BLaER1 treated with 17β-estradiol and CSF1 and Interleukin-3, amounts not matched to agents 10 nM and 100 nM (cell line): ENCODE results near the gene SUB1.
"Not testable (repeated sequence)": the region's sequence is repeated elsewhere in the genome, so short reads cannot be mapped to it uniquely, and the experiment has no call there.

Source experiments
- H3K27ac ChIP-seq, 11 experiments: shearing (Covaris generic); formaldehyde crosslinking; 2 replicates each; pipeline ENCODE4 v1.8.1; 2022
- H3K27me3 ChIP-seq, 11 experiments: shearing (Covaris generic); formaldehyde crosslinking; 2 replicates each; pipeline ENCODE4 v1.8.1; 2022
- H3K36me3 ChIP-seq, 11 experiments: shearing (Covaris generic); formaldehyde crosslinking; 2 replicates each; pipeline ENCODE4 v1.8.1; 2022
- H3K4me1 ChIP-seq, 10 experiments: shearing (Covaris generic); formaldehyde crosslinking; 2 replicates each; pipeline ENCODE4 v1.8.1; 2022
- H3K4me2 ChIP-seq, 11 experiments: shearing (Covaris generic); formaldehyde crosslinking; 2 replicates each; pipeline ENCODE4 v1.8.1; 2022
- H3K4me3 ChIP-seq, 10 experiments: shearing (Covaris generic); formaldehyde crosslinking; 2 replicates each; pipeline ENCODE4 v1.8.1; 2022
- H3K9ac ChIP-seq, 11 experiments: shearing (Covaris generic); formaldehyde crosslinking; 2 replicates each; pipeline ENCODE4 v1.8.1; 2022
- H3K9me3 ChIP-seq, 11 experiments: shearing (Covaris generic); formaldehyde crosslinking; replicated peaks in 1 of 11; 2 replicates each; pipeline ENCODE4 v1.8.1; 2022
- H4K20me1 ChIP-seq, 11 experiments: shearing (Covaris generic); formaldehyde crosslinking; 2 replicates each; pipeline ENCODE4 v1.8.1; 2022
- Cebpa-rat ChIP-seq, 11 experiments: shearing (Covaris generic); IDR thresholded peaks; 2 replicates each; pipeline ENCODE4 v1.8.1; 2022

SUB1 gene

GRCh38 chr5:32543291-32543690 lies 42.1 kb upstream of the SUB1 start:
- TF ChIP-seq Cebpa-rat (IDR thresholded peaks at IDR 0.05) = no peak
- Histone ChIP-seq H3K4me2 (0 out of 22 replicates have a peak overlapping the region, but pooled peaks of 2 of the 11 experiments have one; percentile 52 to 67), H4K20me1 (no peaks in the 10 kb centered on the region), H3K4me3 (no peak overlapping the region), H3K4me1 (peaks cover 0 to 40% (median 8%) of the 10 kb centered on the region in 10 experiments; a peak in 13 of 20 replicates), H3K9me3 (peaks cover 0 to 24% (median 7%) of the 10 kb centered on the region in 11 experiments; a peak in 7 of 22 replicates), H3K36me3 (no peaks in the 10 kb centered on the region), H3K27me3 (no peaks in the 10 kb centered on the region), H3K9ac (no peak overlapping the region), H3K27ac (no peak overlapping the region)

GRCh38 chr5:32545102-32545800 lies 40.1 kb upstream of the SUB1 start:
- H3K36me3 ChIP-seq = no peaks in the 10 kb centered on the region
- peaks cover 0 to 20% (median 7%) of the 10 kb centered on the region in 11 experiments; a peak in 7 of 22 replicates for H3K9me3 ChIP-seq
- H4K20me1 ChIP-seq = no peaks in the 10 kb centered on the region
- peaks cover 0 to 34% (median 3%) of the 10 kb centered on the region in 10 experiments; a peak in 10 of 20 replicates for H3K4me1 ChIP-seq
- TF ChIP-seq Cebpa-rat (IDR thresholded peaks at IDR 0.05) = no peak
- H3K27ac ChIP-seq = no peak overlapping the region
- no peaks in the 10 kb centered on the region for H3K27me3 ChIP-seq
- H3K4me2 ChIP-seq = no peak overlapping the region
- H3K9ac ChIP-seq = no peak overlapping the region
- no peak overlapping the region for H3K4me3 ChIP-seq

- H3K36me3 ChIP-seq = peaks cover 0 to 4% (median 0%) of the 10 kb centered on the region in 11 experiments; a peak in 2 of 22 replicates
- peaks cover 20 to 48% (median 29%) of the 10 kb centered on the region in 11 experiments for H3K9me3 ChIP-seq
- H3K27ac ChIP-seq = no peak overlapping the region
- TF ChIP-seq Cebpa-rat (IDR thresholded peaks at IDR 0.05) = no peak
- H4K20me1 ChIP-seq = no peaks in the 10 kb centered on the region
- H3K27me3 ChIP-seq = no peaks in the 10 kb centered on the region
- H3K4me2 ChIP-seq = no peak overlapping the region
- H3K9ac ChIP-seq = no peak overlapping the region
- peaks cover 8 to 42% (median 14%) of the 10 kb centered on the region in 10 experiments; a peak in 18 of 20 replicates for H3K4me1 ChIP-seq
- H3K4me3 ChIP-seq = no peak overlapping the region
These were observed 34.2 kb upstream of the SUB1 start for GRCh38 chr5:32551194-32551593.

GRCh38 chr5:32551865-32552264 lies 33.5 kb upstream of the SUB1 start:
- peaks cover 0 to 4% (median 0%) of the 10 kb centered on the region in 11 experiments; a peak in 2 of 22 replicates for H3K36me3 ChIP-seq
- H3K27ac ChIP-seq = no peak overlapping the region
- peaks cover 20 to 41% (median 26%) of the 10 kb centered on the region in 11 experiments for H3K9me3 ChIP-seq
- H4K20me1 ChIP-seq = no peaks in the 10 kb centered on the region
- TF ChIP-seq Cebpa-rat (IDR thresholded peaks at IDR 0.05) = no peak
- H3K4me3 ChIP-seq = no peak overlapping the region
- H3K27me3 ChIP-seq = no peaks in the 10 kb centered on the region
- no peak overlapping the region for H3K9ac ChIP-seq
- peaks cover 8 to 42% (median 14%) of the 10 kb centered on the region in 10 experiments; a peak in 18 of 20 replicates for H3K4me1 ChIP-seq
- H3K4me2 ChIP-seq = no peak overlapping the region

- H3K4me1 ChIP-seq = peaks cover 8 to 42% (median 14%) of the 10 kb centered on the region in 10 experiments; a peak in 18 of 20 replicates
- not testable (repeated sequence) for H3K27me3 ChIP-seq, H3K9ac ChIP-seq, H3K27ac ChIP-seq, H3K4me3 ChIP-seq, H3K4me2 ChIP-seq, H4K20me1 ChIP-seq, H3K36me3 ChIP-seq
- peaks cover 18 to 35% (median 23%) of the 10 kb centered on the region in 11 experiments for H3K9me3 ChIP-seq
These were observed 32.9 kb upstream of the SUB1 start for GRCh38 chr5:32552491-32552890.

GRCh38 chr5:32552936-32553335 lies 32.4 kb upstream of the SUB1 start:
- H3K27me3 ChIP-seq = no peaks in the 10 kb centered on the region
- H4K20me1 ChIP-seq = no peaks in the 10 kb centered on the region
- H3K4me3 ChIP-seq = no peak overlapping the region; a peak in 2 of 20 replicates
- peaks cover 15 to 31% (median 23%) of the 10 kb centered on the region in 11 experiments for H3K9me3 ChIP-seq
- no peak for TF ChIP-seq Cebpa-rat (IDR thresholded peaks at IDR 0.05)
- H3K4me2 ChIP-seq = peak overlapping the region in 1 of 11 experiments; percentile 2; a peak in 1 of 22 replicates
- peak overlapping the region in 3 of 11 experiments; percentile 5 to 51 (median 40); a peak in 2 of 22 replicates for H3K27ac ChIP-seq
- H3K9ac ChIP-seq = no peak overlapping the region
- peaks cover 0 to 4% (median 0%) of the 10 kb centered on the region in 11 experiments; a peak in 2 of 22 replicates for H3K36me3 ChIP-seq
- peaks cover 8 to 42% (median 14%) of the 10 kb centered on the region in 10 experiments; a peak in 18 of 20 replicates for H3K4me1 ChIP-seq

GRCh38 chr5:32554181-32554780 lies 31.1 kb upstream of the SUB1 start:
- H3K4me2 ChIP-seq = peak overlapping the region in 9 of 11 experiments; percentile 25 to 74 (median 61); a peak in 17 of 22 replicates
- H4K20me1 ChIP-seq, H3K4me3 ChIP-seq, H3K9ac ChIP-seq, H3K36me3 ChIP-seq, H3K27me3 ChIP-seq: not testable (repeated sequence)
- H3K9me3 ChIP-seq = peaks cover 15 to 30% (median 23%) of the 10 kb centered on the region in 11 experiments
- H3K4me1 ChIP-seq = peaks cover 8 to 42% (median 14%) of the 10 kb centered on the region in 10 experiments; a peak in 18 of 20 replicates
- H3K27ac ChIP-seq = peak overlapping the region in 5 of 11 experiments; percentile 25 to 51 (median 40); a peak in 6 of 22 replicates

- H3K27ac ChIP-seq, H3K27me3 ChIP-seq, H3K9ac ChIP-seq, H3K4me3 ChIP-seq, H4K20me1 ChIP-seq, H3K4me2 ChIP-seq, H3K36me3 ChIP-seq: not testable (repeated sequence)
- Histone ChIP-seq H3K4me1 (peaks cover 8 to 32% (median 14%) of the 10 kb centered on the region in 10 experiments; a peak in 18 of 20 replicates), H3K9me3 (peaks cover 15 to 22% (median 19%) of the 10 kb centered on the region in 11 experiments)
These were observed 28.8 kb upstream of the SUB1 start for GRCh38 chr5:32556543-32556942.

GRCh38 chr5:32559411-32559810 lies 25.9 kb upstream of the SUB1 start:
- Histone ChIP-seq H3K36me3 (no peaks in the 10 kb centered on the region), H3K27ac (no peak overlapping the region), H3K9ac (no peak overlapping the region), H3K9me3 (no peaks in the 10 kb centered on the region), H4K20me1 (no peaks in the 10 kb centered on the region), H3K4me3 (no peak overlapping the region), H3K4me1 (peaks cover 3 to 10% (median 5%) of the 10 kb centered on the region in 10 experiments; a peak in 17 of 20 replicates), H3K27me3 (no peaks in the 10 kb centered on the region), H3K4me2 (no peak overlapping the region)
- TF ChIP-seq Cebpa-rat (IDR thresholded peaks at IDR 0.05) = no peak
